Progenitor cell of endocrine pancreas (in vitro differentiated cells): ENCODE data around the gene IL6R. TPM values are rescaled to one million over a fixed set of nuclear protein-coding genes. Genes with fewer than 3 reads are reported as not detected.

Experiments
- DNase-seq: peaks from one replicate; pipeline ENCODE4 v3.0.0; 2021; ENCODE audit warnings: low spot score; ENCODE audit not compliant: unreplicated experiment
- H3K27ac Mint-ChIP-seq: 2 replicates; pipeline ENCODE4 v1.8.0; 2021; ENCODE audit warnings: mild to moderate bottlenecking, moderate library complexity, mixed read lengths
- H3K27me3 Mint-ChIP-seq: 2 replicates; pipeline ENCODE4 v1.8.0; 2021; ENCODE audit warnings: mixed read lengths
- H3K36me3 Mint-ChIP-seq: 2 replicates; pipeline ENCODE4 v1.8.0; 2022; ENCODE audit warnings: mixed read lengths; ENCODE audit not compliant: insufficient read depth
- H3K4me1 Mint-ChIP-seq: 2 replicates; pipeline ENCODE4 v1.8.0; 2021; ENCODE audit warnings: low read depth, mixed read lengths
- H3K4me3 Mint-ChIP-seq: 2 replicates; pipeline ENCODE4 v1.8.0; 2021; ENCODE audit warnings: low read depth, mild to moderate bottlenecking, moderate library complexity, mixed read lengths
- H3K9me3 Mint-ChIP-seq: 2 replicates; pipeline ENCODE4 v1.8.0; 2021; ENCODE audit warnings: low read depth, mixed read lengths
- total RNA-seq: library from RNA; stranded (reverse); gene quantifications from 2 replicates; pipeline ENCODE4 v1.2.1, GENCODE V29; 2021
- TF ChIP-seq, protein P1 (sequence below): fragments of 200-600 bp; sonication (generic); IDR thresholded peaks from one replicate; pipeline ENCODE4 v1.5.0; 2021; ENCODE audit warnings: antibody characterized with exemption, mild to moderate bottlenecking; ENCODE audit not compliant: unreplicated experiment

Gene IL6R
- total RNA-seq, 1 donor from 2014 or later, result 3.1 TPM

GRCh38 chr1:154423988-154424326 lies 18.8 kb downstream of the IL6R start:
- no peaks in the 10 kb centered on the region for H3K36me3 Mint-ChIP-seq
- TF ChIP-seq, protein P1, sequence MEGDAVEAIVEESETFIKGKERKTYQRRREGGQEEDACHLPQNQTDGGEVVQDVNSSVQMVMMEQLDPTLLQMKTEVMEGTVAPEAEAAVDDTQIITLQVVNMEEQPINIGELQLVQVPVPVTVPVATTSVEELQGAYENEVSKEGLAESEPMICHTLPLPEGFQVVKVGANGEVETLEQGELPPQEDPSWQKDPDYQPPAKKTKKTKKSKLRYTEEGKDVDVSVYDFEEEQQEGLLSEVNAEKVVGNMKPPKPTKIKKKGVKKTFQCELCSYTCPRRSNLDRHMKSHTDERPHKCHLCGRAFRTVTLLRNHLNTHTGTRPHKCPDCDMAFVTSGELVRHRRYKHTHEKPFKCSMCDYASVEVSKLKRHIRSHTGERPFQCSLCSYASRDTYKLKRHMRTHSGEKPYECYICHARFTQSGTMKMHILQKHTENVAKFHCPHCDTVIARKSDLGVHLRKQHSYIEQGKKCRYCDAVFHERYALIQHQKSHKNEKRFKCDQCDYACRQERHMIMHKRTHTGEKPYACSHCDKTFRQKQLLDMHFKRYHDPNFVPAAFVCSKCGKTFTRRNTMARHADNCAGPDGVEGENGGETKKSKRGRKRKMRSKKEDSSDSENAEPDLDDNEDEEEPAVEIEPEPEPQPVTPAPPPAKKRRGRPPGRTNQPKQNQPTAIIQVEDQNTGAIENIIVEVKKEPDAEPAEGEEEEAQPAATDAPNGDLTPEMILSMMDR, result no peak
- DNase-seq, result no peak
- peaks cover 16% of the 10 kb centered on the region for H3K4me1 Mint-ChIP-seq
- peaks cover 2% of the 10 kb centered on the region for H3K27me3 Mint-ChIP-seq
- H3K27ac Mint-ChIP-seq, result no peak overlapping the region
- no peak overlapping the region for H3K4me3 Mint-ChIP-seq
- no peaks in the 10 kb centered on the region for H3K9me3 Mint-ChIP-seq

DNA sequence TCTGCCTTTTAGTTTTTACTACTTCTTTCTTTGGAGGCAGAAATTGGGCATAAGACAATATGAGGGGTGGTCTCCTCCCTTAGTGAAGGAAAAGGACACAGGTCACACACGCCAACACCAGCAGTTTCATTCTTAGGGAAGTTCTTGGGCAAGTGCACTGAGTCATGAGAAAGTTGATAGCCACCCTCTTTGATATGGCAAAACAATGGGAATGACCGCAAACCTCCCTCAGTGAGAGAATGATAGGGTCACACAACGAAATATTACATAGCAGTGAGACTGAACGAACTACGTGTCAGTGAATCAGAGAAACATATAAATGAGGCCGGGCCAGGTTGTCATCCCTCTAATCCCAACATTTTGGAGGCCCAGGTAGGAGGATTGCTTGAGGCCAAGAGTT lies 20.0 kb downstream of the IL6R start:
- no peak overlapping the region for H3K4me3 Mint-ChIP-seq
- H3K4me1 Mint-ChIP-seq, result peaks cover 8% of the 10 kb centered on the region
- no peak for DNase-seq
- H3K36me3 Mint-ChIP-seq, result no peaks in the 10 kb centered on the region
- H3K27me3 Mint-ChIP-seq, result no peaks in the 10 kb centered on the region
- TF ChIP-seq, protein P1, result no peak
- H3K27ac Mint-ChIP-seq, result no peak overlapping the region
- no peaks in the 10 kb centered on the region for H3K9me3 Mint-ChIP-seq

- no peaks in the 10 kb centered on the region for H3K36me3 Mint-ChIP-seq
- H3K9me3 Mint-ChIP-seq, result no peaks in the 10 kb centered on the region
- H3K4me1 Mint-ChIP-seq, result peaks cover 11% of the 10 kb centered on the region
- TF ChIP-seq, protein P1, result no peak
- no peak for DNase-seq
- H3K27ac Mint-ChIP-seq, result no peak overlapping the region
- peaks cover 4% of the 10 kb centered on the region for H3K27me3 Mint-ChIP-seq
- H3K4me3 Mint-ChIP-seq, result no peak overlapping the region
These were observed 22.3 kb downstream of the IL6R start for GRCh38 chr1:154427173-154428139.

GRCh38 chr1:154429118-154429517 lies 24.0 kb downstream of the IL6R start:
- no peaks in the 10 kb centered on the region for H3K9me3 Mint-ChIP-seq
- peaks cover 5% of the 10 kb centered on the region for H3K4me1 Mint-ChIP-seq
- H3K4me3 Mint-ChIP-seq, result no peak overlapping the region
- no peak for DNase-seq
- TF ChIP-seq, protein P1, result no peak
- no peaks in the 10 kb centered on the region for H3K36me3 Mint-ChIP-seq
- no peak overlapping the region for H3K27ac Mint-ChIP-seq
- peaks cover 4% of the 10 kb centered on the region for H3K27me3 Mint-ChIP-seq

DNA sequence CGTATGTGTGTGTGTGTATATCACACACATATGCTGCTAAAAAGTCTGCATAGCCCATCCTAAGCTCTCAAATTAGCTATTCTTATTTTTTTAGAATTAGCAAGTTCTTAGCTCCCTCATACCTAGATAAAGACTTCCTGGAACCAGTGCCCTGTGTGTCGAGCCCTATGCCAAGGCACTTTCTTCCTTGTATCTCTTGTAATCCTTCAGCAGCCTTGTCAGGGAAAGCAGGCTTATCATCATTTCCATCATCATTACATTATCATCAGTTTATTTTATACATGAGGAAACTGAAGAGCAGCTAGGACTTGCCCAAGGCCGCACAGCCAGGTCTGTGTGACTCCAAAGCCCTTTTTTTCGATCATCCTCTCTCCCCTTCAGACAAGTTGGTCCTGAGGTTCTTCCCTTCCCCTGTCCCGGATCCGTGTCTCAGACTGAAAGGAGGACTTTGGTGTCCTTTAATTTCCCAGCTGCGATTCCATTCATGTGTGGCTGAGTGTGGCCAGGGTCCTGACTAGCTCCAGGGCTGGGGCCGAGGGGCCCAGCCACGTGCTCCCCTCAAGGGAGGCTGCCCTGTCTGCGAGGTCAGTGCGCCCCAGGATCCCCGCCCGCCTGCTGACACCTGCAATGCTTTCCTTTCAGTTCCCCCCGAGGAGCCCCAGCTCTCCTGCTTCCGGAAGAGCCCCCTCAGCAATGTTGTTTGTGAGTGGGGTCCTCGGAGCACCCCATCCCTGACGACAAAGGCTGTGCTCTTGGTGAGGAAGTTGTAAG lies 24.9 kb downstream of the IL6R start:
- Mint-ChIP-seq H3K4me3 (no peak overlapping the region), H3K36me3 (no peaks in the 10 kb centered on the region), H3K27ac (no peak overlapping the region)

More for the DNA sequence above, 24.9 kb downstream of the IL6R start:
- Mint-ChIP-seq H3K9me3 (no peaks in the 10 kb centered on the region), H3K27me3 (peaks cover 4% of the 10 kb centered on the region), H3K4me1 (peaks cover 5% of the 10 kb centered on the region)
- no peak for DNase-seq
- TF ChIP-seq, protein P1, result no peak
